COLO829 (cell line): Measurements from ENCODE around the gene TNNT3.

ENCODE experiments used
- DNase-seq: peaks from one replicate; pipeline ENCODE4 v3.0.0; 2012; ENCODE audit warnings: low spot score

The TNNT3 gene

DNA sequence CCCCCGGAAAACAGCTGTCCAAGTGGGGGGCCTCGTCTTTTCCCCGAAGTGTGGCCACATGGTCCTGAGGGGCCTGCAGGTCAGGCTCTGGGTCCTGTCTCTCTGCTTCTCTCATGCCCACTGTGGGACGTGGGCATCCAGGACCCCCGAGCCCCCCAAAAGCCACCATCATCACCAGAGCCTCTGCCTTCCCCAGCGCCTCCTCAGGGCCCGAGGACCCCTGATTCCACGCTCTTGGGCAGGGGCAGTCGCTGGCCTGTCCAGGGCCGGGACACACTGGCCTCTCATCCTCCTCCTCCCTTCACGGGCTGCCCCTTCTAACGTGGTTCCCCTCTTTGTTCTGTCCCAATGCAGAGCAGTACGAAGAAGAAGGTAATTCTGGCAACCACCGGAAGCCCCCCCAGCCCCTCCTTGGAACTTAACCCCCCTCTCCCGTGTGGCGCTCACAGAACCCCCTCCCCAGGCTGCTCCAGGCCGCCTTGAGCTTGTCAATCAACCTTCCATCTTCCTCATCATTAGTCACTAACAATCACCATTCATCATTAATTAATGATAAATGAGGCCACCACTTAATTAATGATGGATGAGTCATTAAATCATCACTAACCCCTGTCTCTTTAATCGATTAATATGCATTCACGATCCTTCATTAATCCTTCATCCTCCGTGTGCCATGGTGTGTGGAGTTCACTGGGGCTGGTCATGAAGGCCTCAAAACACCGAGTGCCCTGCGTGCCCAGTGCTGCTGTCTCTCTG is 3.9 kb downstream of the TNNT3 start:
- no peak for DNase-seq

- no peak for DNase-seq
These were observed 4.7 kb downstream of the TNNT3 start for GRCh38 chr11:1924181-1924580.

DNA sequence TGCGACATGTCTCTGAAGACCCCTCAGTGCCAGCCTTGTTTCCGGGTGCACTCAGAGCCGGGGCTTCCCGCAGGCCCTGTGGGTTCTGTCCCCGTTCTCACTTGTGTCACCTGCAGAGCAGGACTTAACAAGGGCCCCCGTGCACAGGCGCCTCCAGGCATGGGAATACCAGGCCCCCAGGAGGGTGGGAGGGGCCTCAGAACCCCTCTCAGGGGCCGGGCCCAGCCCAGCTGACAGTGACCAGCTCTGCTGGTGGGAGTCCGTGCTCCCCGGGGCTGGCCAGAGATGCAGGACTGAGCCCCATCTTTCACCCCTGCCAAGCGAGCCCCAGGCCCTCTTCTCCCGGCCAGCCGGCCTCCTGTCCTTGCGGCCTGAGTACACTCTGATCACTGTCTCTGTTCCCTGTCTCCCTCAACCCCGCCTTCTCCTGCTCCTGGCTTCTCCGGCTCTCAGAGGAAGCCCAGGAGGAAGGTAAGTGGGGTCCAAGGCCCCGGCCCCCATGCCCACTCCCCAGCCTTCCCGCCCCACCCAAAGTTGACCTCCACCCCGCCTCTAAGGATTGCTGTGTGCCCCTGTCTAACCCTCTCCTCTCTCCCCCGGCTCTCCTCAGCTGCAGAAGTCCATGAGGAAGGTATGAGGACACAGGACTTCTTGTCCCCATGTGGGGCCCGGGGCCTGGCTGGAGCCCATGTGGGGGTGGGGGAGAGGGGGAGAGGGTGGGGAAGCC is 5.3 kb downstream of the TNNT3 start:
- DNase-seq = no peak

GRCh38 chr11:1925373-1926155 is 6.1 kb downstream of the TNNT3 start:
- no peak for DNase-seq

DNA sequence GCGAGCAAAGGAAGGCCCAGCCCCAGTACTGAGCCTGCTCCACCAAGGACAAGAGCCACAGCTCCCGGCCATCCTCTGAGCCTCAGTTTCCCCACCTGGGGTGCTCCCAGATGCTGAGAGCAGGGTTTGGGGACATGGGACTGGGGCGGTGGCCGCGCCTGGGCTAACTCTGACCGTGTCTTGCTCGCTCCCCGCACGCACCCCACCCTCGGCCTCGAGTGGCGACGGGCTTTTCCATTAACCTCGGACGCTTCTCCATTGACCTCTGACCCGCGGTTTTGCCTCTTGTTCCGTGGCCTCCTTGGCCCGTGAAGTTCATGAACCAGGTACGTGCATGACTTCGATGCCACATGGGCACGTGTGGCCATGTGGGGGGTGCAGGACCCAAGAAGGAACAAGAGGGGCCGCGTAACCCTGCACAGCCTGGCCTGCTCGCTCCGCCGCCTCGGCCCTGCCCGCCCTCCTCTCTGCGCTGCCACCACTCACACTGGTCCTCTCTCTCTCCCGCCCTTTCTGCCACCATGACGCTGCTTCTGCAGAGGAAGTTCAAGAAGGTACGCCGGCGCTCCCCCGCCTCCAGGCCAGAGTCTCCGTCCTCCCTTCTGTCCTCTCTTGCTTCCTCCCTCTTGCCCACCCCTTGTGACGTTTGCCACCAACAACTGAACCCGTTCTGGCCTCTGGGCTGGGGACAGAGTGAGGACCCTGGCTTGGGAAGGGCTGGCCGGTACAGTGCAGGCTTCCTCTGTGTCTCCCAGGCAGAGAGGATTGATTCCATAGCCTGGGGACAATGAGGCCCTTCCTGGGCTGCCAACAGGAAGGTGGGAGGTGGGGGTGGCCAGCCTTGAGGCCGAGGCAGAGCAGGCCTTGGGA is 6.9 kb downstream of the TNNT3 start:
- no peak for DNase-seq

- DNase-seq = no peak
These were observed 7.7 kb downstream of the TNNT3 start for GRCh38 chr11:1927026-1927847.

DNA sequence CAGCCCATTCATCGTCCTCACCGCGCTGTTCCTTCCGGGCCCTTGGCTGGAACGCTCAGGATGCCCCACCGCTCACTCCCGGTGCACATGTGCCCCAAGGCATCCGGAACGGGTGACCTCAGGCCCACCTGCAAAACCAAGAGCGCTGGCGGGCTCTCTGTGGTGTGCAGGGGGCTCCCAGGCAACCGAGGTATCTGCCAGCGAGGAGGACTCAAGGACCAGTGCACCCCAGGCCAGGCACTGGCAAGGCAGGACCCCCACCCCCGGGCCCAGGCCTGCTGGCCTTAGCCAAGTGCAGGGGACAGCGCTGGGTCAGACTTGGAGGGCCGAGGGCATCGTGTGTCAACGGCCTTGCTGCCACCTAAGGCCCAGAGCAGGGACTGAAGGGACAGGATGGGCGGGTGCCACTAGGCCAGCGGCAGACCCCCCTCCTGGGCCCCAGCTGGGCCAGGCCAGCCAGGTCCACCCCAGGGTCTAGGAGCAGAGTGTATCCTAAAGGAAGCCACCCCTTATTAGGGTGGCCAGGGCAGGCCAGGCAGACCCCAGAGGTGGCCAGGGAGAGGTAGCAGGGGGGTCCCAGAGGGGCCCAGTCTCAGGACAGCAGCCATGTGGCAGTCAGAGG is 8.5 kb downstream of the TNNT3 start:
- DNase-seq = no peak

DNA sequence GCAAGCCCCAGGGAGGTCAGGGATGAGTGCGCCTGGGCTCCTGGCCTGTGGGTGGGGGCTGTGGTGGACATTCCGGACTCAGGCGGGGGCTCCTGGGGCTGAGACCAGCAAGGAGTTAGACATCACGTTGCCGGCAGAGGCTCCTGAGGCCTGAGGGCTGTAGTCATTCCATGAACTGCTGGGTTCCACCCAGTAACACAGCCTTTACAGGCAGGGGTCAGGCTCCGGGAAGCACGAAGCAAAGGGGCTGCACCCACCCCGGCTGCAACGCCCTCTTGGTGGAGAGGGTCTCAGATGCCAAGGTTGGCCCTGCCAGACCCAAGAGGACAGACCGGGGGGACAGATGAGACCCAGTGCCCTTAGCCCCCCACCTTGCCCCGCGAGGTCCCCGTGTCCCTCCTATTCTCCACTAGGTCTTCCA is 9.0 kb downstream of the TNNT3 start:
- DNase-seq = no peak

DNA sequence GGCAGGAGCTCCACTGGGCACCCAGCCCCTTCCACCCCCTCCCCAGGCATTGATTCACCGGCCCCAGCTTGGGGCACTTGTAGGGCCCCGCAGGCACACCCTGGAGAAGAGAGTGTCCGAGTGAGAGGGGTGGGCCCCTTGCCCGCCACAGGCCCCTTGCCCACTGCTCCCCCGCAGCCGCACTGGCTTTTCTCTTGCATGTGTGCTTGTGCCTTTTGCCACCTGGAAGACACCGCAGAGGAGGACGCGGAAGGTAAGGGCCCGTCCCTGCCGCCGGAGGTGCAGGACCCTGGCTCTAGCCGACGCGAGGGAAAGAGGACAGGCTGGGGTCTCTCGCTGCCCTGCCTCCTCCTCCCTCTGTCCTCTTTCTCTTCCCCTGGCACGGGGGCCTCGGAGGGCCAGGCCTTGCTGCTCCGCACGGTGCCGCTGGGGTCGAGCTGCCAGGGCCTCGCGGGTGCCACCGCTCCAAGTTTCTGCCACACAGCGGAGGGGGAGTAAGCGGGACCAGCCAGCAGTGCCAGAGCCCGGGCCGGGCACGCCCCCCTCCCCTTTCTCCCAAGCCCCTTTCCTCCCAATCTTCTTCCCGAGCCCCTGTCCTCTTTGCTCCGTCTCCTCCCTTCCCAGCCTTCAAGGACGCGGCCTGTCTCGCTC is 9.5 kb downstream of the TNNT3 start:
- no peak for DNase-seq

DNA sequence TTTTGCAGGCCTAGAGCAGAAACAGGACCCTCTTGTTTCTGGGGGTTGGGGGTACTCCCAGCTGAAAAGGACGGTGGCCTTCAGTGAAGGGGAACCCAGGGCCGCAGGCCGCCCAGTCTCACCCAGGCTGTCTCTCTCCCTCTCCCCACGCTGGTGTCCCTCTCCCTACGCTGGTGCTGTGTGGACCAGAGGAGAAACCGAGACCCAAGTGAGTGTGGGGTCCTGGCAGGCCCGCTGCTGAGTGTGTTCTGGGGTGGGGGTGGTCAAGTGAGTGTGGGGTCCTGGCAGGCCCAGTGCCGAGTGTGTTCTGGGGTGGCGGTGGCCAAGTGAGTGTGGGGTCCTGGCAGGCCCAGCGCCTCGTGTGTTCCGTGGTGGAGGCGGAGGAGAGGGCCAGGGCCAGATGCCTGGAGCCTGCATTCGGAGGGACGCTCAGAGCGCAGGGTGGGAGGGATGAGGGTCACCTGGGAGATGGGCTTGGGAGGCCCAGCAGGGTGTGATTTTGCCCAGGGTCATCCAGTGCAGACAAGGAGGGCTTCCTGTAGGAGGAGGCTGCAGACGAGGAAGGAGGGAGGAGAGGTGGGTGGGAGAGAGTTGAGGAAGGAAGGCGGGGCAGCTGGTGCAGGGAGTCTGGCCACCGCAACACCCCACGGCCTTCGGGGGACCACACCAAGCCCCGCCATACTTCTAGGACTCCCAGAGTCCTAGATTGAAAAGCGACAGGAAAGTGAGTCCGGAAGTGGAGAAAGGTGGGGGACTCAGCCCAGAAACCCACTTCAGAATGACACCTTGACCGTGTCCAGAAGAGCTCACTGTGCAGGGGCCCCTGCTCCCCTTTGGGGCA is 10.3 kb downstream of the TNNT3 start:
- no peak for DNase-seq

DNA sequence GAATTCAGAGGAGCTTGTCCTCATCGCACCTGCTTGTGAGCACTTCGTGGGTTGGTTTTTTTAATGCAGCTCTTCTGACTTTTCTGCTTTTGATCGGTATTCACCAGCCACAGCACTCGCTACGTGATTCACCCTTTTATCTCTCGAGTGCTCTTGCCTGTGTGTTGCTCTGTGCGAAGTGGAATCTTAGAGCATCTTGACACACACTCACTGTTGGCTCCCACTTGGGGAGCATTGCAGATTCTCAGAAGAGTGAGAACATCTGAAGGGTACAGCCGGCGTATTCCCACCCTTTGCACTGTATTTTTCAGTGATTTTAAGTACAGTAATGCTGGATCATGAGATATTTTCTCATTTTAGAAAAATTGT is 10.9 kb downstream of the TNNT3 start:
- DNase-seq = no peak

GRCh38 chr11:1931341-1932104 is 12.0 kb downstream of the TNNT3 start:
- DNase-seq = no peak

- DNase-seq = no peak
These were observed 12.6 kb downstream of the TNNT3 start for GRCh38 chr11:1932105-1932480.

- no peak for DNase-seq
These were observed 13.2 kb downstream of the TNNT3 start for GRCh38 chr11:1932681-1933080.

DNA sequence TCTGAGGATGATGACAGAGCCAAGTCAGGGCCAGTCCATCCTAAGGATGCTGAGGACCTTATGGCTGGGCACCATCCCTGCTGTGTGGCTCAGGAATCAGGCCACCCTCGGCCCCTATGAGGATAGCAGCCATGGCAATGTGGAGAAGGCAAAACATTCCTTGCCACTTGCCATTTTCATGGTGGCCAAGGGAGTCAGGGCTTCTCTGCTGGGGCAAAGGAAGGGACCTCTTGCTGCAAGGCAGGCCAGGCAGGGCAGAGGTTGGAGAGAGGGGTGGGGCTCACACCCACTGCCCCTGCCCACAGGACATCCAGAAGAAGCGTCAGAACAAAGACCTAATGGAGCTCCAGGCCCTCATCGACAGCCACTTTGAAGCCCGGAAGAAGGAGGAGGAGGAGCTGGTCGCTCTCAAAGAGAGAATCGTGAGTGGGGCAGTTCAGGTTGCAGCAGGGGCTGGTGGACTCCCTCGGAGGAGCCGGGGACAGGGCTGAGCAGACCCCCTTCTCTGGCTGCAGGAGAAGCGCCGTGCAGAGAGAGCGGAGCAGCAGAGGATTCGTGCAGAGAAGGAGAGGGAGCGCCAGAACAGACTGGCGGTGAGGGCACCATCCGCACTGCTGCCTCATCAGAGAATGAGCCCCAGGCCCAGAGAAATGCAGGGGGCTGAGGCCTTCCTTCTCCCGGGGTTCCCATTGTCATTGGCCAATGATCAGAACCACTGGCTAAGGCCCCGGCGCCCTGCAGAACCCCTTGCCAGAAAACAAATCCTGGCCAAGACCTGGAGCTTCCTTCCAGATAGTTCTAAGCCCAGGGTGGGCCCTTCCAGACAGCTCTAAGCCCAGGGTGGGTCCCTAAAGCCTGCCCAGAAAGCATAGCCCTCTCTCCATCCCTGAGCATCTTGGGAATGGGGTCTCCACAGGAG is 14.2 kb downstream of the TNNT3 start:
- DNase-seq = no peak

GRCh38 chr11:1934335-1935155 is 15.0 kb downstream of the TNNT3 start:
- no peak for DNase-seq
